GM12878 (cell line): Measurements from ENCODE around the gene CNST. TPM values are rescaled to one million over a fixed set of nuclear protein-coding genes. Genes with fewer than 3 reads are reported as not detected.

Source experiments
- ATAC-seq: fragments of 200-7000 bp; cut with Tn5 transposase; 3 replicates; pipeline ENCODE4 v1.9.1; 2020; ENCODE audit warnings: mild to moderate bottlenecking, moderate library complexity
- BruUV-seq: library from RNA; stranded (reverse); fragments of 400-500 nt; replicated peaks from 2 replicates; lab custom pipeline; 2021; lab: Mats Ljungman, UMichigan
- CTCF ChIA-PET: fragments of 300-600 bp; sonication (Branson Sonifier 250); formaldehyde crosslinking; extraction: SDS; loops from one replicate; lab custom pipeline; 2021; ENCODE audit warnings: inconsistent platforms; lab: Yijun Ruan, JAX
- POLR2A ChIA-PET: fragments of 350-600 bp; formaldehyde crosslinking; extraction: SDS; loops from one replicate; lab custom pipeline; 2021; ENCODE audit warnings: inconsistent platforms; lab: Charles Lee
- RAD21 ChIA-PET: fragments of 300-600 bp; sonication (Branson Sonifier 250); formaldehyde crosslinking; loops from one replicate; lab custom pipeline; 2023; ENCODE audit warnings: antibody characterized with exemption; ENCODE audit not compliant: unreplicated experiment; lab: Charles Lee
- SMC1A ChIA-PET: fragments of 300-600 bp; sonication (Branson Sonifier 250); formaldehyde crosslinking; loops from one replicate; lab custom pipeline; 2023; ENCODE audit not compliant: unreplicated experiment, uncharacterized antibody; lab: Charles Lee
- DNase-seq: peaks from one replicate; pipeline ENCODE4 v3.0.0-alpha.2; 2011; ENCODE audit warnings: low read depth, low spot score
- FAIRE-seq: peaks from 3 replicates; lab custom pipeline; 2011; peaks lifted over from hg19 to GRCh38; lab: Jason Lieb, UNC
- H2AFZ ChIP-seq: 2 replicates; pipeline ENCODE4 v1.6.0; 2011; ENCODE audit warnings: low read depth, low read length, control low read depth; ENCODE audit not compliant: control insufficient read depth
- H3K27ac ChIP-seq: 2 replicates; pipeline ENCODE4 v1.5.1; 2011; ENCODE audit warnings: control low read depth; ENCODE audit not compliant: control insufficient read depth, insufficient read depth
- H3K27me3 ChIP-seq, 2 experiments: replicated peaks in 1 of 2; 2 replicates each; pipeline versions ENCODE4 v1.6.0 to v1.6.1; 2011; ENCODE audit warnings: low read length in 1 of 2; ENCODE audit not compliant: control insufficient read depth in 2 of 2, insufficient read depth in 2 of 2
- H3K36me3 ChIP-seq, 2 experiments: 2 replicates each; pipeline ENCODE4 v1.5.1; 2011; ENCODE audit warnings: low read length in 1 of 2; ENCODE audit not compliant: control insufficient read depth in 2 of 2, insufficient read depth in 2 of 2
- H3K4me1 ChIP-seq: 2 replicates; pipeline ENCODE4 v1.6.1; 2011; ENCODE audit warnings: mild to moderate bottlenecking, low read length, moderate library complexity, mixed read lengths; ENCODE audit not compliant: control insufficient read depth, insufficient read depth
- H3K4me2 ChIP-seq: 2 replicates; pipeline ENCODE4 v1.6.0; 2011; ENCODE audit warnings: control low read depth; ENCODE audit not compliant: control insufficient read depth, insufficient read depth
- H3K4me3 ChIP-seq: fragments of 200-600 bp; sonication (generic); 2 replicates; pipeline ENCODE4 v1.5.1; 2016
- H3K79me2 ChIP-seq: 2 replicates; pipeline ENCODE4 v1.6.0; 2011; ENCODE audit warnings: low read length; ENCODE audit not compliant: control insufficient read depth, insufficient read depth
- H3K9ac ChIP-seq: 2 replicates; pipeline ENCODE4 v1.8.0; 2011; ENCODE audit warnings: low read length, control low read depth, mixed read lengths; ENCODE audit not compliant: control insufficient read depth, insufficient read depth
- H3K9me3 ChIP-seq: replicated peaks from 3 replicates; pipeline ENCODE4 v1.5.1; 2011; ENCODE audit warnings: mild to moderate bottlenecking, low read length; ENCODE audit not compliant: control insufficient read depth, insufficient read depth
- H4K20me1 ChIP-seq: 2 replicates; pipeline ENCODE4 v1.6.0; 2011; ENCODE audit not compliant: control insufficient read depth, insufficient read depth
- ASH2L ChIP-seq: fragments of 300-600, 200-600 bp; sonication (generic); IDR thresholded peaks from 2 replicates; pipeline ENCODE4 v1.6.1; 2017; ENCODE audit warnings: low read depth, mild to moderate bottlenecking, borderline replicate concordance
- BACH1 ChIP-seq: fragments of 450-650 bp; IDR thresholded peaks from 2 replicates; pipeline ENCODE4 v1.6.1; 2017; ENCODE audit warnings: mild to moderate bottlenecking, borderline replicate concordance
- BHLHE40 ChIP-seq, 2 experiments: fragments of 450-650 bp in 1 of 2; IDR thresholded peaks; 2 replicates each; pipeline ENCODE4 v1.6.1; 2011 to 2017; ENCODE audit warnings: low read depth in 2 of 2, borderline replicate concordance in 1 of 2, improper control_type of control experiment in 1 of 2, low read length in 1 of 2, mild to moderate bottlenecking in 1 of 2
- CBX3 ChIP-seq: fragments of 200-600 bp; sonication (generic); IDR thresholded peaks from 2 replicates; pipeline ENCODE4 v1.6.1; 2016; ENCODE audit warnings: low read depth, borderline replicate concordance
- CHD1 ChIP-seq: IDR thresholded peaks from 2 replicates; pipeline ENCODE4 v1.6.1; 2012; ENCODE audit warnings: low read depth, low read length, improper control_type of control experiment
- CHD2 ChIP-seq: IDR thresholded peaks from 2 replicates; pipeline ENCODE4 v1.6.1; 2011; ENCODE audit warnings: low read depth, low read length, improper control_type of control experiment, borderline replicate concordance
- CTCF ChIP-seq, 3 experiments: IDR thresholded peaks in 2 of 3; conservative IDR thresholded peaks in 1 of 3; 2 replicates each; pipeline ENCODE4 v1.5.1; 2011; ENCODE audit warnings: low read depth in 3 of 3, low read length in 3 of 3, mild to moderate bottlenecking in 3 of 3, control low read depth in 2 of 3, moderate library complexity in 2 of 3, inconsistent platforms in 1 of 3, mixed read lengths in 1 of 3; ENCODE audit not compliant: control insufficient read depth in 2 of 3, insufficient read depth in 1 of 3; ENCODE audit errors: extremely low read depth in 1 of 3
- DPF2 ChIP-seq: fragments of 450-650 bp; IDR thresholded peaks from 2 replicates; pipeline ENCODE4 v1.6.1; 2017; ENCODE audit warnings: mild to moderate bottlenecking
- IRF5 ChIP-seq: fragments of 450-650 bp; IDR thresholded peaks from 2 replicates; pipeline ENCODE4 v1.6.1; 2017; ENCODE audit warnings: borderline replicate concordance
- KAT2A ChIP-seq: conservative IDR thresholded peaks from 2 replicates; pipeline ENCODE4 v1.6.1; 2011; ENCODE audit warnings: low read depth, low read length; ENCODE audit not compliant: control insufficient read depth
- MTA3 ChIP-seq: IDR thresholded peaks from 2 replicates; pipeline ENCODE4 v1.6.1; 2012; ENCODE audit warnings: low read length, inconsistent platforms, borderline replicate concordance
- NBN ChIP-seq: fragments of 450-650 bp; IDR thresholded peaks from 2 replicates; pipeline ENCODE4 v1.6.1; 2016
- POLR2AphosphoS5 ChIP-seq: IDR thresholded peaks from 2 replicates; pipeline ENCODE4 v1.6.1; 2011; ENCODE audit warnings: mild to moderate bottlenecking, low read length, inconsistent platforms
- RELB ChIP-seq: fragments of 450-650 bp; IDR thresholded peaks from 2 replicates; pipeline ENCODE4 v1.6.1; 2017; ENCODE audit warnings: low read depth, mild to moderate bottlenecking, moderate library complexity
- SMAD5 ChIP-seq: IDR thresholded peaks from 2 replicates; pipeline ENCODE4 v1.6.1; 2016; ENCODE audit warnings: antibody characterized with exemption, low read depth
- TAF1 ChIP-seq: IDR thresholded peaks from 2 replicates; pipeline ENCODE4 v1.6.1; 2011; ENCODE audit warnings: mild to moderate bottlenecking, low read depth, low read length, borderline replicate concordance
- TCF3 ChIP-seq: IDR thresholded peaks from 2 replicates; pipeline ENCODE4 v1.6.1; 2012; ENCODE audit warnings: low read depth, mild to moderate bottlenecking, low read length, borderline replicate concordance; ENCODE audit not compliant: insufficient read depth
- USF1 ChIP-seq: IDR thresholded peaks from 2 replicates; pipeline ENCODE4 v1.6.1; 2011; ENCODE audit warnings: borderline replicate concordance, low read depth, mild to moderate bottlenecking, moderate library complexity, mixed read lengths, low read length; ENCODE audit not compliant: insufficient read depth; ENCODE audit errors: extremely low read length
- ZNF24 ChIP-seq: fragments of 450-650 bp; IDR thresholded peaks from 2 replicates; pipeline ENCODE4 v1.6.1; 2017; ENCODE audit warnings: antibody characterized with exemption, mild to moderate bottlenecking
- WGBS: methylation state at CpG from one replicate; pipeline ENCODE4 v1.1.6; 2016; ENCODE audit warnings: low lambda C conversion rate; ENCODE audit not compliant: insufficient replicate concordance, insufficient coverage; ENCODE audit errors: missing lambda C conversion rate; 5-methylcytosine and 5-hydroxymethylcytosine counted together
- in situ Hi-C: fragments of 300-500 bp; cut with MboI; formaldehyde crosslinking; loops from 9 replicates; pipeline ENCODE4 v1.14.3; 2018; ENCODE audit warnings: mixed read lengths
- intact Hi-C: fragments of 100-400 bp; cut with micrococcal nuclease; formaldehyde crosslinking; loops from one replicate; pipeline ENCODE4 v1.14.2; 2022; ENCODE audit not compliant: unreplicated experiment
- polyA plus RNA-seq, 11 experiments: library from polyadenylated mRNA; depleted of rRNA in 4 of 11; unstranded in 6 of 11; stranded (reverse) in 5 of 11; fragments of >200 nt; fragmentation: Nextera tagmentation in 4 of 11; fragmentation: Illumina TruSeq in 1 of 11; extraction: Ambion mirVana in 4 of 11; extraction: Trizol in 1 of 11; gene quantifications; 1 replicate in 1 of 11; 2 replicates in 10 of 11; pipeline versions ENCODE4 v1.2.1 to v1.2.3, GENCODE V29; 2011 to 2016; ENCODE audit warnings: inconsistent platforms in 2 of 11, missing spikeins in 2 of 11, low read depth in 1 of 11
- total RNA-seq, 4 experiments: library from RNA; depleted of rRNA in 3 of 4; stranded (reverse); fragments of >200 nt in 3 of 4; fragmentation: Illumina TruSeq in 1 of 4; extraction: Trizol in 1 of 4; gene quantifications; 2 replicates each; pipeline versions ENCODE4 v1.2.1 to v1.2.3, GENCODE V29; 2013 to 2021

Gene CNST
- total and polyA plus RNA-seq, 10 of the 15 experiments (the other 5 are each of a cell fraction or from before 2014, with no cell fraction given), result 4.8 to 16.2 (median 12.3) TPM

- no peak for TF ChIP-seq RELB
- TF ChIP-seq CTCF (IDR thresholded peaks at IDR 0.05 in 2 of 3, conservative IDR thresholded peaks at IDR 0.05 in 1 of 3; ENCODE audit: control insufficient read depth in 2 of 3, extremely low read depth in 1 of 3, insufficient read depth in 1 of 3, low read depth in 3 of 3, low read length in 3 of 3), result no peak
- no peak for TF ChIP-seq ASH2L
- TF ChIP-seq KAT2A, result no peak
- no peak for TF ChIP-seq POLR2AphosphoS5
- no peak for TF ChIP-seq USF1
Measured at GRCh38 chr1:246661451-246661850, 95.2 kb downstream of the CNST start (continued).

- WGBS, result over 99% methylated on average over 5 of the region's 5 CpGs
- no TSS peak for BruUV-seq
- Histone ChIP-seq H3K79me2 (no peaks in the 10 kb centered on the region), H3K9ac (no peak overlapping the region), H3K4me3 (no peak overlapping the region), H3K4me2 (no peak overlapping the region), H3K9me3 (no peaks in the 10 kb centered on the region), H4K20me1 (no peaks in the 10 kb centered on the region), H3K36me3 (peaks cover 0 to 3% of the 10 kb centered on the region in 2 experiments; a peak in 1 of 4 replicates), H3K27me3 (no peaks in the 10 kb centered on the region), H2AFZ (no peak overlapping the region), H3K4me1 (no peaks in the 10 kb centered on the region), H3K27ac (no peak overlapping the region)
- no peak for DNase-seq
- SMC1A ChIA-PET, result interaction anchor here (1.0 kb wide), 1 partner anchor 13 kb away, joined by 3 read pairs; no protein-coding TSS in a partner anchor
- POLR2A ChIA-PET, result no interaction called here
- CTCF ChIA-PET, result no interaction called here
- ATAC-seq, result no peak
- intact Hi-C loops (no loop called here), in situ Hi-C loops (no loop called here)
- RAD21 ChIA-PET, result no interaction called here
- FAIRE-seq, result no peak
- TF ChIP-seq NBN (no peak), DPF2 (no peak), BACH1 (no peak), MTA3 (no peak), SMAD5 (no peak), CHD1 (no peak), IRF5 (no peak), CBX3 (no peak), TCF3 (no peak), ZNF24 (no peak), BHLHE40 (IDR thresholded peaks at IDR 0.05; ENCODE audit: borderline replicate concordance in 1 of 2, low read depth in 2 of 2, low read length in 1 of 2) (no peak), CHD2 (no peak), TAF1 (no peak)
Measured at GRCh38 chr1:246667773-246668172, 101.5 kb downstream of the CNST start.
